MM.1S (cell line): ENCODE measurements around the gene AUTS2.

Experiments used
- CTCF ChIP-seq: fragments of 300-600 bp; sonication (generic); IDR thresholded peaks from 2 replicates; pipeline ENCODE4 v1.5.1; 2016; ENCODE audit warnings: antibody characterized with exemption, low read length, mixed read lengths
- EZH2 ChIP-seq: fragments of 300-600 bp; sonication (generic); optimal IDR thresholded peaks from 2 replicates; pipeline ENCODE3; 2017; ENCODE audit warnings: low read depth, mild to moderate bottlenecking, antibody characterized with exemption, low read length, mixed read lengths
- EZH2phosphoT487 ChIP-seq: fragments of 300-600 bp; sonication (generic); IDR thresholded peaks from 2 replicates; pipeline ENCODE4 v1.6.1; 2018; ENCODE audit warnings: antibody characterized with exemption, low read length

- TF ChIP-seq CTCF (no peak), EZH2 (no peak), EZH2phosphoT487 (no peak)
These were observed 42.8 kb downstream of the AUTS2 start for GRCh38 chr7:69640925-69641594.
